Neural progenitor cell (in vitro differentiated cells): ENCODE results near the gene EGLN1.

Experiments
- CTCF ChIP-seq: fragments of 200-600 bp; sonication (generic); IDR thresholded peaks from 2 replicates; pipeline ENCODE4 v1.5.1; 2017; ENCODE audit warnings: antibody characterized with exemption, mild to moderate bottlenecking
- EZH2 ChIP-seq: fragments of 200-600 bp; sonication (generic); IDR thresholded peaks from 2 replicates; pipeline ENCODE4 v1.6.1; 2017; ENCODE audit warnings: antibody characterized with exemption, mild to moderate bottlenecking, moderate library complexity

- TF ChIP-seq EZH2: no peak
- no peak for TF ChIP-seq CTCF
Observed at GRCh38 chr1:231376101-231376500, 46.0 kb downstream of the EGLN1 start.
